Caco-2 (cell line): ENCODE results near the gene BCLAF1. TPM values are rescaled to one million over a fixed set of nuclear protein-coding genes. Genes with fewer than 3 reads are reported as not detected.
"Not testable (repeated sequence)": the region's sequence is repeated elsewhere in the genome, so short reads cannot be mapped to it uniquely, and the experiment has no call there.

Experiments used
- BruUV-seq: library from RNA; stranded (reverse); fragments of 400-500 nt; replicated peaks from 2 replicates; lab custom pipeline; 2021; lab: Mats Ljungman, UMichigan
- CTCF ChIA-PET: fragments of 300-600 bp; sonication (Branson Sonifier 250); formaldehyde crosslinking; loops from one replicate; lab custom pipeline; 2022; ENCODE audit warnings: antibody characterized with exemption; lab: Charles Lee
- POLR2A ChIA-PET: fragments of 300-600 bp; sonication (Branson Sonifier 250); formaldehyde crosslinking; loops from one replicate; lab custom pipeline; 2022; ENCODE audit warnings: antibody characterized with exemption; lab: Charles Lee
- DNase-seq, 2 experiments: peaks; one replicate each; pipeline versions ENCODE4 v3.0.0 to v3.0.0-alpha.2; 2020 to 2022
- H3K27me3 ChIP-seq: replicated peaks from 2 replicates; pipeline ENCODE4 v1.6.0; 2011; ENCODE audit warnings: low read length; ENCODE audit not compliant: control insufficient read depth, insufficient read depth
- H3K36me3 ChIP-seq: 2 replicates; pipeline ENCODE4 v1.5.1; 2011; ENCODE audit warnings: low read length; ENCODE audit not compliant: control insufficient read depth, insufficient read depth
- H3K4me1 ChIP-seq: fragments of 250-450 bp; sonication (Bioruptor Pico); 2 replicates; pipeline ENCODE4 v1.5.1; 2020; ENCODE audit warnings: mild to moderate bottlenecking
- H3K4me3 ChIP-seq: 2 replicates; pipeline ENCODE4 v1.5.1; 2011; ENCODE audit warnings: low read depth, mild to moderate bottlenecking, control low read depth, low read length
- H3K9me3 ChIP-seq: fragments of 250-450 bp; sonication (Bioruptor Pico); 2 replicates; pipeline ENCODE4 v1.5.1; 2020; ENCODE audit warnings: mild to moderate bottlenecking, moderate library complexity
- H3K27ac Mint-ChIP-seq: one replicate; pipeline ENCODE4 v1.8.0; 2022; ENCODE audit warnings: mixed read lengths; ENCODE audit not compliant: unreplicated experiment
- H3K27me3 Mint-ChIP-seq: one replicate; pipeline ENCODE4 v1.8.0; 2022; ENCODE audit warnings: mixed read lengths; ENCODE audit not compliant: insufficient read depth, unreplicated experiment
- H3K36me3 Mint-ChIP-seq: one replicate; pipeline ENCODE4 v1.8.0; 2022; ENCODE audit warnings: mild to moderate bottlenecking, mixed read lengths; ENCODE audit not compliant: insufficient read depth, unreplicated experiment
- H3K4me1 Mint-ChIP-seq: one replicate; pipeline ENCODE4 v1.8.0; 2022; ENCODE audit warnings: low read depth, mixed read lengths; ENCODE audit not compliant: unreplicated experiment
- H3K4me3 Mint-ChIP-seq: one replicate; pipeline ENCODE4 v1.8.0; 2022; ENCODE audit warnings: mild to moderate bottlenecking, moderate library complexity, mixed read lengths; ENCODE audit not compliant: unreplicated experiment
- H3K9me3 Mint-ChIP-seq: one replicate; pipeline ENCODE4 v1.8.0; 2022; ENCODE audit warnings: mixed read lengths; ENCODE audit not compliant: unreplicated experiment
- intact Hi-C: fragments of 100-400 bp; cut with micrococcal nuclease; formaldehyde crosslinking; loops from one replicate; pipeline ENCODE4 v1.10.0; 2022; ENCODE audit not compliant: unreplicated experiment
- total RNA-seq: library from RNA; stranded (reverse); gene quantifications from 2 replicates; pipeline ENCODE4 v1.2.3, GENCODE V29; 2022
- TF ChIP-seq, protein P1 (sequence below), 2 experiments: fragments of 200-600 bp in 1 of 2; IDR thresholded peaks; 1 replicate in 1 of 2; 2 replicates in 1 of 2; pipeline versions ENCODE4 v1.5.1 to v1.8.0; 2011 to 2022; ENCODE audit warnings: antibody characterized with exemption in 1 of 2, control low read depth in 1 of 2, inconsistent platforms in 1 of 2, low read depth in 1 of 2, low read length in 1 of 2, mild to moderate bottlenecking in 1 of 2, moderate library complexity in 1 of 2; ENCODE audit not compliant: insufficient read depth in 1 of 2, severe bottlenecking in 1 of 2, unreplicated experiment in 1 of 2

BCLAF1 gene
- total RNA-seq, 1 experiment from 2014 or later, result 178 TPM

DNA sequence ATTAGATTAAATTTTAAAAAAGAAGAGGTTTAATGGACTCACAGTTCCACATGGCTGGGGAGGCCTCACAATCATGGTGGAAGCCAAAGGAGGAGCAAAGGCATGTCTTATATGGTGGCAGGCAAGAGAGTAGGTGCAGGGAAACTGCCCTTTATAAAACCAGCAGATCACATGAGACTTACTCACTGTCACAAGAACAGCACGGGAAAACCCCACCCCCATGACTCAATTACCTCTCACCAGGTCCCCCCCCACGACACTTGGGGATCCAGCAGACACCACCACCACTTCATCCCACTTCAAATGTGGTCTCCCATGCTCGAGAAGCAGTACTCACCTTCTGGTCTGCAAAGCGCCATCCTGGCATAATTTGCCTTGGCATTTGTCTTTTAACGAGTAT is 64.2 kb downstream of the BCLAF1 start:
- CTCF ChIA-PET, result interaction anchor here (0.6 to 1.3 kb wide), 2 partner anchors 316 to 332 kb away, joined by 6 to 8 read pairs; no protein-coding TSS in a partner anchor
- no peak for DNase-seq

DNA sequence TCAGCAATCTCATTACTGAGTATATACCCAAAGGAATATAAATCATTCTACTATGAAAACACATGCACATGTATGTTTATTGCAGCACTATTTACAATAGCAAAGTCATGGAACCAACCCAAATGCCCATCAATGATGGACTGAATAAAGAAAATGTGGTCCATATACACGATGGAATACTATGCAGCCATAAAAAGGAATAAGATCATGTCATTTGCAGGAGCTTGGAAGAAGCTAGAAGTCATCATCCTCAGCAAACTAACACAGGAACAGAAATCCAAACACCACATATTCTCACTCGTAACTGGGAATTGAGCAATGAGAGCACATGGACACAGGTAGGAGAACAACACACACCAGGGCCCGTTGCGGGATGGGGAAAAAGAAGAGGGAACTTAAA is 64.7 kb downstream of the BCLAF1 start:
- H3K27me3 Mint-ChIP-seq, CTCF ChIA-PET, H3K4me3 ChIP-seq, H3K36me3 Mint-ChIP-seq, H3K9me3 Mint-ChIP-seq, H3K27me3 ChIP-seq, H3K27ac Mint-ChIP-seq, BruUV-seq, DNase-seq, H3K9me3 ChIP-seq, POLR2A ChIA-PET, H3K36me3 ChIP-seq, H3K4me3 Mint-ChIP-seq: not testable (repeated sequence)
- H3K4me1 ChIP-seq, result peaks cover 18% of the 10 kb centered on the region
- H3K4me1 Mint-ChIP-seq, result peaks cover 16% of the 10 kb centered on the region
- intact Hi-C loops, result loop anchor here (10.0 kb wide), 1 partner anchor 320 kb away; no protein-coding TSS in a partner anchor

More for the DNA sequence above, 64.2 kb downstream of the BCLAF1 start:
- H3K4me1 Mint-ChIP-seq, result peaks cover 16% of the 10 kb centered on the region
- H3K36me3 Mint-ChIP-seq, result peaks cover 13% of the 10 kb centered on the region
- H3K4me3 Mint-ChIP-seq, result no peak overlapping the region
- Histone ChIP-seq H3K4me3 (no peak overlapping the region), H3K9me3 (no peaks in the 10 kb centered on the region), H3K27me3 (no peaks in the 10 kb centered on the region), H3K36me3 (no peaks in the 10 kb centered on the region), H3K4me1 (peaks cover 18% of the 10 kb centered on the region)
- no peaks in the 10 kb centered on the region for H3K9me3 Mint-ChIP-seq
- TF ChIP-seq, protein P1, sequence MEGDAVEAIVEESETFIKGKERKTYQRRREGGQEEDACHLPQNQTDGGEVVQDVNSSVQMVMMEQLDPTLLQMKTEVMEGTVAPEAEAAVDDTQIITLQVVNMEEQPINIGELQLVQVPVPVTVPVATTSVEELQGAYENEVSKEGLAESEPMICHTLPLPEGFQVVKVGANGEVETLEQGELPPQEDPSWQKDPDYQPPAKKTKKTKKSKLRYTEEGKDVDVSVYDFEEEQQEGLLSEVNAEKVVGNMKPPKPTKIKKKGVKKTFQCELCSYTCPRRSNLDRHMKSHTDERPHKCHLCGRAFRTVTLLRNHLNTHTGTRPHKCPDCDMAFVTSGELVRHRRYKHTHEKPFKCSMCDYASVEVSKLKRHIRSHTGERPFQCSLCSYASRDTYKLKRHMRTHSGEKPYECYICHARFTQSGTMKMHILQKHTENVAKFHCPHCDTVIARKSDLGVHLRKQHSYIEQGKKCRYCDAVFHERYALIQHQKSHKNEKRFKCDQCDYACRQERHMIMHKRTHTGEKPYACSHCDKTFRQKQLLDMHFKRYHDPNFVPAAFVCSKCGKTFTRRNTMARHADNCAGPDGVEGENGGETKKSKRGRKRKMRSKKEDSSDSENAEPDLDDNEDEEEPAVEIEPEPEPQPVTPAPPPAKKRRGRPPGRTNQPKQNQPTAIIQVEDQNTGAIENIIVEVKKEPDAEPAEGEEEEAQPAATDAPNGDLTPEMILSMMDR (IDR thresholded peaks at IDR 0.05; ENCODE audit: insufficient read depth in 1 of 2, low read depth in 1 of 2, low read length in 1 of 2, severe bottlenecking in 1 of 2, unreplicated experiment in 1 of 2), result no peak
- H3K27me3 Mint-ChIP-seq, result peaks cover 5% of the 10 kb centered on the region
- BruUV-seq, result no TSS peak
- intact Hi-C loops, result loop anchor here (10.0 kb wide), 1 partner anchor 321 kb away; no protein-coding TSS in a partner anchor
- no peak overlapping the region for H3K27ac Mint-ChIP-seq
- POLR2A ChIA-PET, result no interaction called here

DNA sequence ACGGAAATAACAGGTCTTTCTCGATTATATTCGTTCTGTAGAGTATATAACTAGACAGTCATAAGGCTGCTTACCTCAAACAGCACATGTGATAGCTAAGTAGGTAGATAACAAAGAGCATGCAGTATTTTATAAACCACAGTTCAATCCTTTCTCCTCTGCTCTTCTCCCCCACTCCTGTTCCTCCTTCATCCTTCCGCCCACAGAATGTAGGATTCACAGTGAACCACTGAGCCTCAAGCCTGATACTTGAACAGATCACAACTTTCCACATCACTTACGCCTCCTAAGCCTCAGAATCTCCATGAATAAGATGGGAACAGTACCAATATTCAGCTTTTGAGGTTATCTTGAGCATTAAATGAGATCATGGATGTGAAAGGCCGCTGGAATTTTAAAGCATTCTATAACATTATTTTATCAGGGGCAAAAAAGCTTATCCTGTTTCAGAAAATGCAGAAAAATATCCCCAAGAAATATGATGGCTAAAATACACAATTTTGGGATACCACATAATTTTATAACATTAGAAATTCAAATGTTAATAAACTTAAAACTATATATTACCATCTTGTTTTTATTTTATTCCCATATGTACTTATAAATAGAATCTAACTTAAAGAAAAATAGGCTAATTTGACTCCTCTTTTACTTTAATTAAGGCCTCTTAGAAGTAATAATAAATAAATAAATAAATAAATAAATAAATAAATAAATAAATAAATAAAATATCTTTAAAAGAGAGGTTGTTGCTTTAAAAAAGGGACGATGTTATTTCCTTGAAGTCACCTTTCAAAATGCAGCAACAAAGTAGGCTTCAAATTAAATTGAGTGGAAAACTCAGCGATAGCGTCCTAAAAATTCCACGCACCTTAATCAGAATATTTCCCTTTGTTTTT is 72.9 kb downstream of the BCLAF1 start:
- TF ChIP-seq, protein P1 (IDR thresholded peaks at IDR 0.05; ENCODE audit: insufficient read depth in 1 of 2, low read depth in 1 of 2, low read length in 1 of 2, severe bottlenecking in 1 of 2, unreplicated experiment in 1 of 2), result no peak
- no peaks in the 10 kb centered on the region for H3K9me3 Mint-ChIP-seq
- no peaks in the 10 kb centered on the region for H3K36me3 Mint-ChIP-seq
- BruUV-seq, result no TSS peak
- H3K27ac Mint-ChIP-seq, result no peak overlapping the region
- DNase-seq, result no peak
- H3K4me1 ChIP-seq, result no peaks in the 10 kb centered on the region
- POLR2A ChIA-PET, result no interaction called here
- H3K27me3 ChIP-seq, result no peaks in the 10 kb centered on the region
- no peaks in the 10 kb centered on the region for H3K9me3 ChIP-seq
- peaks cover 3% of the 10 kb centered on the region for H3K27me3 Mint-ChIP-seq
- CTCF ChIA-PET, result no interaction called here
- H3K4me1 Mint-ChIP-seq, result no peaks in the 10 kb centered on the region
- intact Hi-C loops, result no loop called here
- H3K36me3 ChIP-seq, result no peaks in the 10 kb centered on the region
- H3K4me3 ChIP-seq, result no peak overlapping the region
- H3K4me3 Mint-ChIP-seq, result no peak overlapping the region
